NCI-H1930 (cell line): ENCODE results near the gene GRHPR.
"Not testable (repeated sequence)": the region's sequence is repeated elsewhere in the genome, so short reads cannot be mapped to it uniquely, and the experiment has no call there.

Source experiments
- DNase-seq, 2 experiments: peaks; one replicate each; lab custom pipeline; 2025; lab: John Stamatoyannopoulos, UW

GRHPR gene

DNA sequence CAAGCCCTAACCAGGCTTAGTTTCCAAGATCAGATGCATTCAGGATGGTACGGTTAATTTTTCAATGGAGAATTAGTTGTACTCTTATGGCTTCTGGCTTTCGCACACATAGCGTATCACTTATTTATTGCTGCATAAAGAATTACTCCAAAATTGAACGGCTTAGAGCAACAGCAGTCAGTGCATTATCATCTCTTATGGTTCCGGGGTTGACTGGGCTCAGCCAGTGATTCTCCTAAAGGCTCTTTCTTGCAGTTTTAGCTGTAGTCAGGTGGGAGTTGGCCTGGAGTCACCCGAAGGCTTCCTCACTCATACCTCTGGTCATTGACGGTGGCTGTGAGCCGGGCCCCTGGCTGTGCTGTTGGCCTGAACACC lies 595 bp upstream of the GRHPR start:
- DNase-seq, result no peak

DNA sequence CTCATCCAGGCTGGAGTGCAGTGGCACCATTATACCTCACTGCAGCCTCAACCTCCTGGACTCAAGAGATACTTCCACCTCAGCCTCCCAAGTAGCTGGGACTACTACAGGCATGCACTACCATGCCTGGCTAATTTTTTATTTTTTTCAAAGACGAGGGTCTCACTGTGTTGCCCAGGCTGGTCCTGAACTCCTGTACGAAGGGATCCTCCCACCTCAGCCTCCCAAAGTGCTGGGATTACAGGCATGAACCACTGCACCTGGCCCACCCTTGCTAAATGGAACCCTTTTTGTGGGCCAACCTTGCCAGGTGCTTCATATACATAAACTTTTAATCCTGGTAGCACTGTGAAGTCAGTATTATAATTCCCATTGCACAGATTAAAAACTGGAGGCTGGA lies 1.0 kb downstream of the GRHPR start:
- no peak for DNase-seq

DNA sequence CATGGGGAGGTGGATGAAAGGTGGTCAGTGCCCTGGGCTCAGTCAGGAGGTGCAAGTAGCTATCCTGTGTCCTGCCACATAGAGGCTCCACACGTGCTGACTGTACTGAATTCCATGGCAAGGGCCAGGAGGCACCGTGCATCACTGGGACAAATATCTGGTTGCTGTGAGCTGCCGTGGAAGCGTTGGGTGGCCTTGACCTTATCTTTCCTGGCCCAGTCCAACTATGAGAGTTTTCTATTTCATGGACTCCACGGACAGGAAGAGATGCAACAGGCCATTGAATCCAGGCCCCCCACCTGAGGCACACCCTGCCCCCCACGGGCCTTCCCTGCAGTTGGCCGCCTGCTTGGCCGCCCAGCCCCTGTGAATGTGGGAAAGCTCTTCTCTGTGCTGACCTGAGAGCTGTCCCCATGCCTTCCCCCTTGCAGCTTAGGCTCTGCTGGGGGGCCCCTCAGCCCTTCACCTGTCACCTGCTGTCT lies 1.7 kb downstream of the GRHPR start:
- no peak for DNase-seq

GRCh38 chr9:37424686-37425297 lies 2.3 kb downstream of the GRHPR start:
- no peak for DNase-seq

DNA sequence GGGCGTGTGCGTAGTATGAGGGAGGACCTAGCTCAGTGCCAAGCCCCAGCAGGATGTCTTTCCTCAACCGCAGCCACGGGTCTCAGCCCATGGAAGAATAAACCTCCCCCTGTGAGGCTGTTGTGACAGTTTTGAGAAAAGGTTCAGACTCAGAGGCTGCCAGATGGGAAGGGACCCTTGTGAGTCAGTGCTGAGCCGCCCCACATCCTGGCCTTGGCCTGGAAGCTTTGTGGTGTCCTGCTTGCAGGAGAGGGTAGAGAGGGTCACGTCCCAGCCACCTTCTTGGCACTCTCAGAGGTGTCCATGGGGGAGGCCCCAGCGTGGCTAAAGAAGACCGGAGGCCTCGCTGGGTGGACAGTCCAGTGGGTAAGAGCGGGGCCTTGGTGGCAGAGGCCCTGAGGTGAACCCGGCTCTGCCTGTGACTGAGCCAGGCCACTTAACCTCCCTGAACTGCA lies 2.8 kb downstream of the GRHPR start:
- DNase-seq, result no peak

DNA sequence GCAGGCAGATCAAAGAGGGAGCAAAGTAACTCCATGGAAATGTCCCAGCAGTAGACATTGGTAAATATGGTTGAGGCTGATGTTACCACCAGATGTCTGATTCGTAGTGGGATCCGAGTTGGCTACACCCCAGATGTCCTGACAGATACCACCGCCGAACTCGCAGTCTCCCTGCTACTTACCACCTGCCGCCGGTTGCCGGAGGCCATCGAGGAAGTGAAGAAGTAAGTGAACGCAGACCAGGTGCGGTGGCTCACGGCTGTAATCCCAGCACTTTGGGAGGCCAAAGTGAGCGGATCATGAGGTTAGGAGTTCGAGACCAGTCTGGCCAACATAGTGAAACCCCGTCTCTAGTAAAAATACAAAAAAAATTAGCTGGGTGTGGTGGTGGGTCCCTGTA lies 3.9 kb downstream of the GRHPR start:
- DNase-seq, result not testable (repeated sequence)

DNA sequence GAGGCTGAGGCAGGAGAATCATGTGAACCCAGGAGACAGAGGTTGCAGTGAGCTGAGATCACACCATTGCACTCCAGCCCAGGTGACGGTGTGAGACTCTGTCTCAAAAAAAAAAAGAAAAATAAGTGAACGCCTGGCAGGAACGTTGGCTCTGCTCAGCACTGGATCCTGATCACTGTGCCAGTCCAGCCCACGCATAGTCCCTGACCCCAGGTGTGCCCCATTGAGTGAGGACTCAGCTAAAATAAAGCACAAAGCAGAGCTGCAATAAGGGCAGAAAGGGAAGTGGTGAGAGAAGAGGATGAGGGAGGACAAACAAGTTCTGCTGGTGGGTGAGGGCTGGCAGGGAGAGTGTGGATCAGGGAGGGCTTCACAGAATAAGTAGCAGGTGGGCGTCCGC lies 4.3 kb downstream of the GRHPR start:
- no peak for DNase-seq

GRCh38 chr9:37428345-37428744 lies 5.8 kb downstream of the GRHPR start:
- DNase-seq, result no peak

GRCh38 chr9:37429441-37430285 lies 7.2 kb downstream of the GRHPR start:
- DNase-seq, result no peak

DNA sequence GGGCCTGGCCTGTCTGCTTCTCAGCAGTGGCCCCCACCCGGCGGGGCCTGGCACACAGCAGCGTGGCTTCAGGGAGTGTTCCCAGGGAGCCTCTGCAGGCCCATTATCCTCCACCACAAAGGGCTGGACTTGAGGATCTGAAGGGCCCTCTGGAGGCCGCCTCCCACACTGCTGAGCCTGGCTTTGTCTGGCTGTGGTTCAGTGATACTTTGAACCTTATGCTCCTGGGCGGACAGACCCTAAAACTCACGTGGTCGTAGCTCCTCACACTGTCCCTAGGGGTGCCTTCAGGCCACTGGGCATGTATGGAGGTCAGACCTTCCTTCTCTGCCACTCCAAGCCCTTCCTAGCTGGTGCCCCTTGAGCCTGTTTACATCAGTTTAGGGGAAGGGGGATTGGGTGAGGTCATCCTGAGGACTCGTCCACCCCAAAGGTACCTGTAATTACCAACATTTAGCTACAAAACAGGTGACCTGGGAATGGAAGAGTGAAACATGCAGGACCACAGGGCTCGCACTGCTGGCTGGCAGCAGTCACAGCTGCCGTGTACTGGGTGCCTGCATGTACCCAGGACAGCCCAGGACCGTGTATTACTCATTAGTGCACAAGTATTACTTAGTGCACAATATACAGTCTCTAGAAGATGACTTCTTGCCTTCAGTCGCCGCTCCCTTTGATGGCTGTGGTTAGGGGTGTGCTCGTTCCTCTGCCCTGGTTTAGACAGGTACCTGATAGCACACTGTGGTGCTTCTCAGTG lies 8.5 kb downstream of the GRHPR start:
- no peak for DNase-seq

DNA sequence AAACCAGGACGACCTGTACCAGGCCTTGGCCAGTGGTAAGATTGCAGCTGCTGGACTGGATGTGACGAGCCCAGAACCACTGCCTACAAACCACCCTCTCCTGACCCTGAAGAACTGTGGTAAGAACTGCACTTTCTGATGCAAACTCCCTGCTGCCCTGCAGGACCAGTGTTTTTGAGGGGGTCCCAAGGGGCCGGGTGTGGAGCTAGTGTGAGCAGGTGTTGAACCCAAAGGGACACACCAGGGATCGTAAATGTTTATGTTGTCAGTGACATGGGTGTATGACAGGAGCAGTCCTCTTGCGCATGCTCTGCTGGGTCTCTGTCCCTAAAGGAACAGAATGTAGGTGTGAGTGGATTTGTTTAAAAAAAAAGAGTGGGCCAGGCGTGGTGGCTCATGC lies 9.5 kb downstream of the GRHPR start:
- no peak for DNase-seq

DNA sequence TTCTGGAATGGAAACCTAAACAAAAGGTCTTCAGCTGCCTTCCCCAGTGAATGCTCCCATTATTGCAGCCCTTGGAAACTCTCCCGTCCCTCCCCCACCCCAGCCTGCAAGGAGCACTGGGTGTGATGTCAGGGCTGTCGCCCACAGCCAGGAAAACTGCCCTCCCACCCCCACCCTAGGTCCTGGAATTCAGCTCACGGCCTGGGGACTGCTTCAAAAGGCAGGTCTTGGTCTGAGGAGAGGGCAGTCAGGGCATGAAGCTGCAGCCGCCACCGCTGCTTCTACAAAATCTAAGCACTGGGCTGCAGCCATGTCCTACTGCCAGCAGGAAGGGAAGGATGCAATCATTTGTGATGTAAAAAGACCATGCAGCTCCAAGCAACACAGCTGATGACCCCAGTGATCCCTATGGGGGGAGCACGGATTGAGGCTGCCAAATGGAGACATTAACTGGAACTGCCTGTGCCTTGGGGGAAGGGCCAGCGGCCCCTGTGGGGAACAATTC lies 11.4 kb downstream of the GRHPR start:
- DNase-seq, result no peak

GRCh38 chr9:37436540-37436939 lies 14.0 kb downstream of the GRHPR start:
- no peak for DNase-seq

GRCh38 chr9:37437010-37437409 lies 14.5 kb downstream of the GRHPR start:
- no peak for DNase-seq

- no peak for DNase-seq
These were observed 15.1 kb downstream of the GRHPR start for GRCh38 chr9:37437621-37438020.

GRCh38 chr9:37438359-37438758 lies 15.9 kb downstream of the GRHPR start:
- DNase-seq, result no peak

DNA sequence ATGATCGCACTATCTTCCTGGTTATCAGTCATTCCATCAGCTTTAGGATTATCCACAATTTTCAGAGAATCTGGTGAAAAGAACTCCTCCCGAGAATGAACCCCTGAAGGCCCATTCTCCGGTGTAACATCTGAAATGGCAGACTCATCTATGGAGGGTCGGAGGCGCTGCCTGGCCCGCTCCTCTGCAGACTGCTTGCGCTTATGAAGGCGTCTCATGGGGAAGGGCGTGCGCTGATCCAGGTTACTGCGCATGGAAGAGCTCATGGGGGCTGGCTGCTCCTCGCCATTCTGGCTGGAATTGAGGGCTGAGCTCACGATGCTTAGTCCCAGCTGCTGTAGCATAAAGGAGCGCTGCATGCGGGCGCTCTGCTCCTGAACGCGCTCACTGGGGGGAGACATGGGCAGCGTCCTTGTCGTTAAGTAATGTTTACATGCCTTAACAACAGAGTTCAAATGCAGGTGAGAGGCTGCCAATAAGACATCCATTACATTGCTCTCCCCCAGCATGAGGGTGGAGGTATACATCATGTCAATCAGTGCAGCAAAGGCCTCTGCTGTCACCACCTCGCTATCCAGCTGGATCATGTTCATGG lies 19.4 kb downstream of the GRHPR start:
- no peak for DNase-seq

GRCh38 chr9:37442556-37442955 lies 20.1 kb downstream of the GRHPR start:
- DNase-seq, result no peak

DNA sequence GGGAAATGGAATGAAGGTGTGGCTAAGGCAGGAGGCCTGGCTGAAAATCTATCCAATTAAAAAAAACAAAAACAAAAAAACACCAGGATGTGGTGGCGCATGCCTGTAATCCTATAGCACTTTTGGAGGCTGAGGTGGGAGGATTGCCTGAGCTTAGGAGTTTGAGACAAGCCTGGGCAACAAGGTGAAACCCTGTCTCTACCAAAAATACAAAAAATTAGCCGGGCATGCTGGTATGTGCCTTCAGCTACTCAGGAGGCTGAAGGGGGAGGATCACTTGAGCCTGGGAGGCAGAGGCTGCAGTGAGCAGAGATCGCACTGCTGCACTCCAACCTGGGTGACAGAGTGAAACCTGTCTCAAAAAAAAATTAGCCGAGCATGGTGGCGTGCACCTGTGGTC lies 21.1 kb downstream of the GRHPR start:
- no peak for DNase-seq

- no peak for DNase-seq
These were observed 22.4 kb downstream of the GRHPR start for GRCh38 chr9:37444890-37445289.

DNA sequence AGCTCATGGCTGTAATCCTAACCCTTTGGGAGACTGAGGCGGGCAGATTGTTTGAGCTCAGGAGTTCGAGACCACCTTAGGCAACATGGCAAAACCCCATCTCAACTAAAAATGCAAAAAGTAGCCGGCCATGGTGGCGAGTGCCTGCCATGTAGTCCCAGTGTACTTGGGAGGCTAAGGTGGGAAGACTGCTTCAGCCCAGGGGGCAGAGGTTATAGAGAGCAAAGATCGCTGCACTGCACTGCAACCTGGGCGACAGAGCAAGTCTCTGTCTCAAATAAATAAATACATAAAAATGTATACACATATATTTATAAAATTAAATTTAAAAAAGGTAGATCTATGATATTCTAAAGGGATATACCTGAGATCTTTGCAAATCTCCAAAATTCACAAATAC lies 23.3 kb downstream of the GRHPR start:
- DNase-seq, result no peak

GRCh38 chr9:37446401-37446800 lies 23.9 kb downstream of the GRHPR start:
- no peak for DNase-seq
